SKM-1 (cell line): ENCODE results near the gene RASD2.

Experiments
- DNase-seq: peaks from one replicate; lab custom pipeline; 2025; ENCODE audit not compliant: unreplicated experiment; lab: John Stamatoyannopoulos, UW

The RASD2 gene

GRCh38 chr22:35581023-35581413 is 40.4 kb downstream of the RASD2 start:
- no peak for DNase-seq

GRCh38 chr22:35582218-35582860 is 41.7 kb downstream of the RASD2 start:
- no peak for DNase-seq

- peak; percentile 39 for DNase-seq
Observed at GRCh38 chr22:35582861-35583670, 42.4 kb downstream of the RASD2 start.

- DNase-seq: no peak
Observed at GRCh38 chr22:35586771-35587170, 46.1 kb downstream of the RASD2 start.

GRCh38 chr22:35587447-35587870 is 46.8 kb downstream of the RASD2 start:
- DNase-seq: no peak

GRCh38 chr22:35587896-35588295 is 47.3 kb downstream of the RASD2 start:
- DNase-seq: no peak

GRCh38 chr22:35589071-35589755 is 48.6 kb downstream of the RASD2 start:
- peak; percentile 86 for DNase-seq

GRCh38 chr22:35589756-35590093 is 49.1 kb downstream of the RASD2 start:
- no peak for DNase-seq

- no peak for DNase-seq
Observed at GRCh38 chr22:35590634-35591295, 50.1 kb downstream of the RASD2 start.

GRCh38 chr22:35591714-35592417 is 51.2 kb downstream of the RASD2 start:
- DNase-seq: no peak

- DNase-seq: no peak
Observed at GRCh38 chr22:35592418-35592967, 51.9 kb downstream of the RASD2 start.

GRCh38 chr22:35593071-35593890 is 52.6 kb downstream of the RASD2 start:
- no peak for DNase-seq

GRCh38 chr22:35593891-35594470 is 53.4 kb downstream of the RASD2 start:
- no peak for DNase-seq

GRCh38 chr22:35594686-35595085 is 54.1 kb downstream of the RASD2 start:
- no peak for DNase-seq

- no peak for DNase-seq
Observed at GRCh38 chr22:35596821-35597220, 56.2 kb downstream of the RASD2 start.

GRCh38 chr22:35597692-35598395 is 57.2 kb downstream of the RASD2 start:
- no peak for DNase-seq

- no peak for DNase-seq
Observed at GRCh38 chr22:35598396-35598710, 57.7 kb downstream of the RASD2 start.

GRCh38 chr22:35599364-35599763 is 58.7 kb downstream of the RASD2 start:
- DNase-seq: no peak

GRCh38 chr22:35600476-35600875 is 59.8 kb downstream of the RASD2 start:
- DNase-seq: no peak
